NCI-H345 (cell line): Measurements from ENCODE around the gene DNAJC13.

Source experiments
- DNase-seq: peaks from one replicate; lab custom pipeline; 2025; lab: John Stamatoyannopoulos, UW

The DNAJC13 gene

GRCh38 chr3:132545471-132545870 lies 128.2 kb downstream of the DNAJC13 start:
- DNase-seq = no peak

DNA sequence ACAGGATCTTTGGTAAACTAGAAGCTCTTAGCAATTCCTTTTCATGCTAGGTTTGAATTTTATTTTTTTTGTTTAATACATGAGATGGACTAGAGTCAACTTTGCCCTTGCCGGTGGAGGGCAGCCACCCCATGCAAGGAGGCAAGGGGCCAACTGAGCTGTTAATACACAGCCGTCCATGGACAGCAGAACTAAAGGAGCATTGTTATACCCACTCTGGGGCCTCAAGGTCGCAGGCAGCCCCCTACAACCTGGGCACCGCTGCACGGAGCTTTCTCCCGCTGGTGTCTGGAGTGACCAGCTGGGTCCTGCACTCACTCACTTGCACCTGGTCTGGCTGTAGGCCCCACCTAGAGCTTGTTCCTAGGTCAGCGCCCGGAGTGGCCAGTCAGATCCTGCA lies 131.9 kb downstream of the DNAJC13 start:
- no peak for DNase-seq

- no peak for DNase-seq
These were observed 132.7 kb downstream of the DNAJC13 start for GRCh38 chr3:132549890-132550578.

GRCh38 chr3:132550579-132551305 lies 133.4 kb downstream of the DNAJC13 start:
- no peak for DNase-seq

DNA sequence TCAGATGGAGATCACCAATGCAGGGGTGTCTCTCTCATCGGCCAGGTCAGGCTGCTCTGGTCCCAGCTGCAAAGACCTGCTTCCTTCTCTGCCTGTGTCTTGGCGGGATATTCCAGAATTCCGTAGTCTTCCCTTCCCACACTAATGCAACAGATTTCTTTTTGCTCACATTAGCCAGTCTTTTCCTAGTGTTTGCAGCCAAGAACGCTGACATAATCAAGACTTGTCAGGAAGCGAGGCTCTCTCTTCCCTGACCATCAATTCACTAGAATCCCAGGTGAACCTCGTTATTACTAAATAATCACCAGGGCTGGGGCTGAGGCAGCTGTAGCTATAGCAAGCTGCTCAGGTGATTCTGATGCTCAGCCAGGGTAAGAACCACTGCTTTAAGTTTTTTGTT lies 136.5 kb downstream of the DNAJC13 start:
- no peak for DNase-seq

GRCh38 chr3:132554437-132554836 lies 137.1 kb downstream of the DNAJC13 start:
- DNase-seq = peak; percentile 74

- no peak for DNase-seq
These were observed 138.2 kb downstream of the DNAJC13 start for GRCh38 chr3:132555306-132556035.

GRCh38 chr3:132556036-132556386 lies 138.7 kb downstream of the DNAJC13 start:
- peak; percentile 4 for DNase-seq

- DNase-seq = no peak
These were observed 139.3 kb downstream of the DNAJC13 start for GRCh38 chr3:132556508-132557159.

DNA sequence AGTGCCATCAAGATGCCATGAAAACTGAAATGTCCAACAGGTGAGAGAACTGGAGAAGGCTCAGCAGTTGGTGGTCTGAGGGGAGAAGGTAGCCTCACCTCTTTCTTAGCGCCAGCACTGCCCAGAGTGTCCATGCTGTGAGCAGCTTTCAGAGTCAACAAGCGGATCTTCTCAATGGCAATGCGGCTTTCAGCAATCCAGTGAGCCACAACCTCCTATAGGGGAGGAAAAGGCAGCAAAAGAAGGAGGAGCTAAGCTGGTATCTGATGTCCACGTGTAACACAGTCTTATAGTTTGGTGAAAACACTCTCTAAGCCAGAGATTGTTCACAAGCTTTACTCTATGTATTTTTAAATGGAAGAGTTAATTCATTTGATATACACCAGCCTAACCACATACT lies 143.7 kb downstream of the DNAJC13 start:
- DNase-seq = peak; percentile 88

DNA sequence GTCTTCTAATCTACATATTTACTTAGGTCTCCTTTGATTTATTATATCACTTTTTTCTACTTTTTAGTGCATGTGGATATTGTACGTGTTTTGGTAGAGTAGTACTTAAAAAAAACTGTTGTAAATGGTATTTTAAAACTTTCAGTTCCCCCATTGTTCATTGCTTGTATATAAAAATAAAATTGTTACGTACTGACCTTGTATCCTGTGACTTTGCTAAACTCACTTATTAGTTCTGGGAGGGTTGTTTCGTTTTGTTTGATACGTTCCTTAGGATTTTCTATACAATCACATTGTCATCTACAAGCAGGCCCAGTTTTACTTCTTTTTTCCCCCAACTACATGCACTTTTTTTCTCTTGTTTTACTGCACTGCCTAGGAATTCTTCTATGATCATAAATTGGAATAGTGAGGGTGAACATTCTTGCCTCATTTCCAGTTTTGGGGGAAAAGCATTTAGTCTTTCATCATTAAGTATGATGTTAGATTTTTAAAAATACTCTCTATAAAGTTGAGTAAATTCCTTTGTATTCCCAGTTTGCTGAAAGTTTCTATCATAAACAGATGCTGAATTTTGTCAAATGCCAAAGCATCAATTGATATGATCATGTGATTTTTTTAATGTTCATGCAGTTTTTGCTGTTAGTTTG lies 146.2 kb downstream of the DNAJC13 start:
- no peak for DNase-seq

- DNase-seq = no peak
These were observed 146.8 kb downstream of the DNAJC13 start for GRCh38 chr3:132564070-132564465.

- no peak for DNase-seq
These were observed 151.1 kb downstream of the DNAJC13 start for GRCh38 chr3:132568422-132568821.

GRCh38 chr3:132569153-132569552 lies 151.9 kb downstream of the DNAJC13 start:
- no peak for DNase-seq

DNA sequence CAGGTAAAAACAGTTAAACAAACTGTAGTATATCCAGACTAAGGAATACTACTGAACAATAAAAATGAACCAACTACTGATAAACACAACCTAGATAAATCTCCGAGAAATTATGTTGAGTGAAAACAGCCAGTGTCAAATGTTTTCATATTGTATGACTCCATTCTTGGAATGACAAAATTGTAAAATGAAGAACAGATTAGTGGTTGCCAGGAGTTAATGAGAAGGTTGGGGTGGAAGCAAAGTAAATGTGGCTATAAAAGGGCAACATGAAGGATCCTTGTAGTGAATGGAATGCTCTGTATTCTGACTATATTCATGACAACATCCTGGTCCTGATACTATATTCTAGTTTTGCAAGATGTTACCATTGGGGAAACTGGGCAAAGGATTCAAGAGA lies 152.3 kb downstream of the DNAJC13 start:
- no peak for DNase-seq

DNA sequence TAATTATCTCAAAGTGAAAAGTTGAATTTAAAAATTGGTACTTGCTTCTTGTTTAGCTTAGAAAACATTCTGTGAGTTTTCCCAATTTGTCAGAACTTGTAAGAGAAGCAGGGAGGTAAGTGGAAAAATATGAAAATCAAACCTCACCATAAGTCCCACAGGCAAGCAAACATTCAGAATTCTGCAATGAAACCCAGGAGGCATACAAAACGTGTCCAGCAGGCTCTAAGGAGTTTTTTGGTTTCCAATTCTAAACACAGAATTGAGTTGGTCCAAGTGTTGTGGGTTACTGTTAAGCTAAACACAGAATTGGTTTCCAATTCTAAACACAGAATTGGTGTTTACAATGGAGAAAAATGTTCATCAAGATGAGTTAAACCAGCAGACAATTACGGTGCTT lies 152.7 kb downstream of the DNAJC13 start:
- no peak for DNase-seq

DNA sequence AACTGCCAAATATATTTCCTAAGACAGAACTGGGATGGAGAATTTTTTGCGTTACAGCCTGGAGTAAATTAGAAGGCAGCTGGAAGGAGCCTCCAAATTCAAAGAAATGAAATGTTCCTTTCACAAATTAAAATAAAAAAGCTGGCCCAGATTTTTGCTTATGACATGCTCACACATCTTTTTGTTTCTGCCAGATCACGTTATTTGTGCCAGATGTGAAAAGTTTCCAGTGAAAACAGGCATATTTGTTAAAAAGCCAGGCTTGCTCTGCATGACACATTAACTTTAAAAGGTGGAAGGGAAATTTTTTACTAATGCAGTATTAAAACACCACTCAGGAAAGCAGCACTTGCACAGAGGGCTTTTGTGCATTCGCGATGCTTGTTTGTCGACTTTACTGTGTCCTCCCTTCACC lies 156.5 kb downstream of the DNAJC13 start:
- no peak for DNase-seq

- no peak for DNase-seq
These were observed 170.1 kb downstream of the DNAJC13 start for GRCh38 chr3:132587401-132587800.
